NK-92 treated with Interleukin-12 subunit alpha and Interleukin-12 subunit beta, amount 100 ng/mL, for 24 hours (cell line): ENCODE results near the gene EXOC4.
"Not testable (repeated sequence)": the region's sequence is repeated elsewhere in the genome, so short reads cannot be mapped to it uniquely, and the experiment has no call there.

Experiments used
- DNase-seq: peaks from one replicate; lab custom pipeline; 2025; lab: John Stamatoyannopoulos, UW

Gene EXOC4

DNA sequence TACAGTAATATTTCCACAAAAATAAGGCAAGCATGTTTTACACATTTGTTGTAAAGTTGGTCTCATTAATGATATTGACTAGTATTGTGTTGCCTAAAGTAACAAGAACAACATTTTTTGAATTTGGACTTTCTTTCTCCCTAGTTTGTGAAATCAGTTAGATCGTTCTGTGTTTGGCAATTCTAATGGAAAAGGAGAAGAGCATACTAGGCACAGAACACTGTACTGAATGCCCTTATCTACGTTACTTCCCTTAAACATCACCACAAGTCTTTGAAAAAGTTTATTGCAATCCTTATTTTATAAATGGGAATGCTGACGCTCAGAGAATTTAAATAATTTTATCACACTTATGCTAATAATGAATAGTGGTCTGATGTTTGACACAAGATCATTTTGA is 372.2 kb downstream of the EXOC4 start:
- no peak for DNase-seq

GRCh38 chr7:133629701-133630100 is 376.8 kb downstream of the EXOC4 start:
- no peak for DNase-seq

GRCh38 chr7:133633055-133633454 is 380.2 kb downstream of the EXOC4 start:
- no peak for DNase-seq

DNA sequence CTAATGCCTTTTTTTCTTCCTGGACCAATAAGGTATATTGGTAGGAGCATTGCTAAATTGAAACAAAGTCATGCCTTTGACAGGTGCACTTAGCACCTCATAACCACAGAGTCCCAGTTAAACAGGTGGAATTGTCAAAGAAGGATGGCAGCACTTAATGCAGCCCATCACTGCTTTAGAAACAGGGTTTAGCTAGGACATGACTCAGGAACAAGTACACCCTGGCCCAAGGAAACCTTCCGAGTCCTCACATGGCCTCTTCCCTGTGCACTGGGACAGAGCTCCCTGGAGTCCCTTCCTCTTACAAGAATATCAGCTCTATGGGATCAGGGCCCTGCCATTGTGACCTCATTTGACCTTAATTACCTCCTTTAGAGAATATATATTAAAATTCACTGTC is 382.7 kb downstream of the EXOC4 start:
- DNase-seq, result no peak

DNA sequence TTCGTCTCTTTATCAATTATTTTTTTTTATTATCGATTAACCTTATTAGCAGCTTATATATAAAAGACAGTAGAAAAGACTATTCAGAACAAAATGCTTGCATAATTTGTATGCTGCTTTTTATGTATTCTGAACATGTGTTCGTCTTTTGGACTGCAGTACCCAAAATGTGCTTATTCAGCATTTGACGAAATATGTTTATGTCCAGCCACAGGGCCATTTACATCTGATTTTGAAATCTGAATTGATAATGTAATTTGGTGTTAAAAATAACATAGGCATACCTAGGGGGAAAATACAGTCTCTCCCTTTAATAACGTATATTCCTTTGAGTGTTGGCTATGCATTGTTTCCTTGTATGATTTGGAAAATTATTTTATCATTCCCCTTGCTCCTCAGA is 386.0 kb downstream of the EXOC4 start:
- DNase-seq, result no peak

- DNase-seq, result no peak
These were observed 388.6 kb downstream of the EXOC4 start for GRCh38 chr7:133641436-133641835.

DNA sequence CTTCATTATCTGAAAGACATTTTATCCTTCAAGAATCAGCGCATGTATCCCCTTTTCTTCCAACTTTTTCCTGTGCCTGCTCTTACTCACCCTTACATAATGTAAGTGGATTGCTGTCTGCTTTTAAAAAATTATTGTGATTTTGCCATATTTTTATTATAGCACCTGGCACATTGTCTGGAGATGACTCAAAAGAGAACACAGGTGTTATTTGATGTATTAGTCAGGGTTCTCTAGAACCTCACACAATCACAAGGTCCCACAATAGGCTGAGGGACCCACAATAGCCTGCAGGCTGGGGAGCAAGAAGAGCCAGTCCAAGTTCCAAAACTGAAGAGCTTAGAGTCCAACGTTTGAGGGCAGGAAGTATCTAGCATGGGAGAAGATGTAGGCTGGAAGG is 390.0 kb downstream of the EXOC4 start:
- no peak for DNase-seq

DNA sequence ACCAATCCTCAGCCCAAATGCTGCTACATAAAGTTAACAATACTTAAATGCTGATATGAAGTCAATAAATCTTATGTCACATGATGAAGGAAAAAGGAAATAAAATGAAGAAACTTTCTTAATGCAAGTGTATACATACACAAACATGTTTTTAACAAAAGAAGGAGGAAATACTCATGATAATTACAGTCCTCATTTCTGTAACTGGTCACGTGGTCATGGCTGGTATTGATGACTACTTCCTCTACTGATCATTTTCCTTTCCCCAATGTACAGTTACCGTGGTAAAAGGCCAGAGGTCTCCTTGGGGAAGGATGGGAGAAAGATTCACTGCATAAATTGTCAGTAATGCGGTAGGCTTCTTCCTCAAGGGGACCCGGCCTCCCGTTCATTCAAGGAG is 390.8 kb downstream of the EXOC4 start:
- not testable (repeated sequence) for DNase-seq

DNA sequence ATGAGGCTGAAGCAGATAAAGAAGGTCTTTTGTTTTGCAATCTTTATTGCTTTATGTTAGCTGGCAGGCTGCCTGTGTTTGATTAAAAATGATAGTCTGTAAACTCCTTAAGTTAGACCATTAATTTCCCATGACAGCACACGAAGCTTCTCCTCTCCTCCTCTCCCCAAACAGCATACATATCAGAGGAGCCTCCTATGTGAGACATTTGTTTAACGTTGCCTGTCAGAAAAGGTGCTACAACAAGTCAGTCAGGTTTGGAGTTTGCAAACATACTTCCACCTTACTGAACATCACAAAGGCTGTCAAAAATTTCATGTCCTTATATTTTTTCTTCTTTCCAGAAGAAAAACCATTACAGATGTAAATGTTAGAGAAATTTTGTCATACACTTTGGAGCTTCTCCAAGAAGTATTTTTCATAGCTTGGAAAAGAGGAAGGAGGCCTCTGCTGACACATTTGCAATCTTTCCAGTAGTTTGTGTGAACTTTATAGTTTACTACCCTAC is 393.1 kb downstream of the EXOC4 start:
- no peak for DNase-seq

DNA sequence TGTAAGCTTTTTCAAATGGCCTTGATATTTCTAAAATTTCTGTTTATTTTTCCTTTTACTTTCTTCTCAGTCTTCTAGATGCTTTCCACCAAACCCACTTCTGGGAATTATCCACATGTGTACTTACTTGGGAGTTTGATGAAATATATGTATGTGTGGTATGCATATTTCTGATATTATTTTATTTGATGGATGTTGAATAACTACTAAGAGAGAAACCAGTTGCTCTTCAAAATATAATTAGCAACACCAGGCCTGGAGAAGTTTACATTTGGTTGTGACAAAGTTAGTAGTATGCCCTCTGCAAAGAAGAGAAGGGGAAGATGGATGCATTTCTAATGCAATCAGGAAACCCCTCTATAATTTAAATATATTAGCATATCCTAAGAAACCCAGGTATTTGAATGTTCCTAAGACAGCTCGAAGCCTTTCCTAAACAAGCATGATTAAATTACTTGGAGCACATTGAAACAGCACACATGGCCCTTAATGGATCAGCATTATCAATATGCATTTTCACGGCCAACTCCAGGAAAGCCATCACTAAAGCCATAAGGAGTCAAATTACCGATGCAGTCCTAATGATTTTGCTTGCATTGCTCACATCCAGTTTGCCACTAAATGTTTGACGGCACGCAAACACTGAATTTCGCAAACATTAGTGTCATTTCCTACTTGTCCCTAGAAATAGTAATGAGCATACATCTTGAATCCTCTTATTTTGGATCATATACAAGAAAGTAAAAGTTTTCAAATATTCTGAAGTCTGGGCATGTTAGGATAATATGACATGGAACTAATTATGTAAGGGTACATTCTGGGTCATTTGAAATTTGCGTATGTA is 393.8 kb downstream of the EXOC4 start:
- DNase-seq, result no peak

DNA sequence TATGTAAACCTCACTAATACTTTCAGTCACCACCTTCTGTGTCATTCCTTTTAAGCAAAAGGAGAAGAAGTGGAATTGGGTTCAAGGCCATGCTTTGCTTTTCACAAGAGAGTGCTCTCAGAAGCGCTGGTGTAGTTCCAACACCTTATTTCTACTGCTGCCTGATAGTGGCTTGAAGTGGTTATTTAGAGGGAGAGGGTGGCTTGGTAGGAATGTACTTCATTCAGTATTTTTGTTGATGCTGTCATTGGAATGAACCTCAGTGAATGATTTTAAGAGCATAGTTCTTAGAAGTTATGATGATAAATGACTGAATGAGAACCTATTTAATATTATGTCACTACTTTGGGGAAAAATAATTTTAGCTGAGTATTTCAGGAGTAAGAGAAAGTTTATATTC is 396.7 kb downstream of the EXOC4 start:
- no peak for DNase-seq

GRCh38 chr7:133650069-133650468 is 397.2 kb downstream of the EXOC4 start:
- no peak for DNase-seq

- no peak for DNase-seq
These were observed 397.8 kb downstream of the EXOC4 start for GRCh38 chr7:133650487-133651300.

DNA sequence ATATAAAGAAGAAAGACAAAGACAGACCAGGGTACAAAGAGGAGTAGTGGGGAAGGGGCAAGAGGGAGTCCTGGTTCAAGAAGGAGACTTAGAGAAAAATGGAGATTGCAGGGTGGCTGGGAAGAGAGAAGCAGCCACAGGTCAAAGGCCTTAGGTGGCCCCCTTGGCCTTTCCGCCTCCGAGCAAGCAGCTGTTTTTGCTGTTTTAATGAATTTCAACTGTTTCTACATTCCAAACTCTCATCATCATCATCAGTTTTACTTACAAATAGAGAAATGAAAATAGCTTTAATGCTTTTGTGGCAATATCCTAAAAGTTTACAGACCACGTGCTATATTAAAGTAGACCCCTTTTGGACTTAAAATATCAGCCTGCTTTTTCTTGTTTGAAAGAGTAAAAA is 399.7 kb downstream of the EXOC4 start:
- no peak for DNase-seq

DNA sequence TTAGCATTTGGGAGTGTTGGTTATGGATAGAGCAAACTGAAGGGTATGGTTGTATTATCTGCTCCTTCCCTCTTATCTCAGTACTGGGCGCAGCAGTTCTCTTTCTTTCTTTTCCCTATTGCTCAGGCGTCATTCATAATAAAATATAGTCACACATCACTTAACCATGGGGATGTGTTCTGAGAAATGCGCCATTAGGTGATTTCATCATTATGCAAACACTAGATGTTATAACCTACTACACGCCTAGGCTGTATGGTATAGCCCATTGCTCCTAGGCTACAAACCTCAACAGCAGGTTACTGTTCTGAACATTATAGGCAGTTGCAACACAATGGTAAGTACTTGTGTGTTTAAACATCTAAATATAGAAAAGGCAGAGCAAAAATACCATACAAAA is 401.7 kb downstream of the EXOC4 start:
- no peak for DNase-seq

DNA sequence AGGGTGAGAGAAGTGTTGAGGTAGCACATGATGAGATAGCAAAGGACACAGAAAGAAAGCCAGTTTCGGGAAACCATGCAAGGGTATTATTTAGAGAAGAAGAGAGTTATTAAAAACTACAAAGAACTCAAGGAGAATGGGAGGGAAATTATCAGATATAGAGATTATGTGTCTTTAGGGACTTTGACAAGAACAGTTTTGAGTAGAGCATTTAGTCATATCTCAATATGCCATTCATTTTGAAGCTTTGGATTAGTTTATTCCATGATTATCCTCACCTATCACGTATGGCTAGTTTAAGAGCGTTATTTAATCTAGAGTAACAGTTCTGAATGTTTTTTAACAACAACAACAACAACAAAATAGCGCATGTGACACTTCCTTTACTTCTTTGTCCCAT is 409.4 kb downstream of the EXOC4 start:
- DNase-seq, result no peak

GRCh38 chr7:133662830-133663229 is 410.0 kb downstream of the EXOC4 start:
- no peak for DNase-seq

- no peak for DNase-seq
These were observed 411.6 kb downstream of the EXOC4 start for GRCh38 chr7:133664528-133664927.

GRCh38 chr7:133668296-133669060 is 415.6 kb downstream of the EXOC4 start:
- no peak for DNase-seq

GRCh38 chr7:133669061-133669455 is 416.2 kb downstream of the EXOC4 start:
- DNase-seq, result no peak

DNA sequence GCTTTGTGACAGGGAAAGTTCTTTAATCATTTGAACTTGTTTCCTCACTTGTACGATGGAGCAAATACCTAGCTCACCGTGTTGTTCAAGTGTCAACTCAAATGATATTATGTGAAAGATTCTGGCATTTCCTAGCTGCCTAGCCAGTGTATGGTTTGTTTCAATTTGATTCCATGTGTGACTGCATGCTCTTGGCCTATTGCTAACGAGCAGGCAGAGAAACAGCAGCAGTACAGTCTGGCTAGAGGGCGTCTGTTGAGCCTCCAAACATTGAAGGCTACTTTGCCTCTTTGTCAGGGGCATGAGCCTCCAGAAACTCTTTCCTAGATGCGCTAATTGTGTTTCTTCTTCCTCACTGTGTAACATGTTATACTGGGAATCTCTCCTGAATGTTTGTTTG is 417.4 kb downstream of the EXOC4 start:
- DNase-seq, result no peak

- no peak for DNase-seq
These were observed 420.0 kb downstream of the EXOC4 start for GRCh38 chr7:133672866-133673265.
